ENCODE measurements around the gene BRAT1.
"Not testable (repeated sequence)": the region's sequence is repeated elsewhere in the genome, so short reads cannot be mapped to it uniquely, and the experiment has no call there.

BRAT1 gene

GRCh38 chr7:2583798-2584580 is 28.7 kb upstream of the BRAT1 start:
- no peak for DNase-seq (ENCODE audit: low spot score)

GRCh38 chr7:2582006-2582735 is 26.8 kb upstream of the BRAT1 start:
- DNase-seq (ENCODE audit: low spot score) = no peak

GRCh38 chr7:2580636-2581035 is 25.3 kb upstream of the BRAT1 start:
- no peak for DNase-seq (ENCODE audit: low spot score)

GRCh38 chr7:2577914-2578680 is 22.8 kb upstream of the BRAT1 start:
- DNase-seq (ENCODE audit: low spot score) = no peak

- no peak for DNase-seq (ENCODE audit: low spot score)
Observed at GRCh38 chr7:2576742-2577491, 21.6 kb upstream of the BRAT1 start.

GRCh38 chr7:2575733-2576340 is 20.5 kb upstream of the BRAT1 start:
- no peak for DNase-seq (ENCODE audit: low spot score)

GRCh38 chr7:2575046-2575732 is 19.9 kb upstream of the BRAT1 start:
- no peak for DNase-seq (ENCODE audit: low spot score)

GRCh38 chr7:2573761-2574160 is 18.4 kb upstream of the BRAT1 start:
- no peak for DNase-seq (ENCODE audit: low spot score)

GRCh38 chr7:2572101-2572842 is 16.9 kb upstream of the BRAT1 start:
- no peak for DNase-seq (ENCODE audit: low spot score)

GRCh38 chr7:2571409-2571808 is 16.1 kb upstream of the BRAT1 start:
- no peak for DNase-seq (ENCODE audit: low spot score)

- DNase-seq (ENCODE audit: low spot score) = no peak
Observed at GRCh38 chr7:2570021-2570420, 14.7 kb upstream of the BRAT1 start.

- DNase-seq (ENCODE audit: low spot score) = no peak
Observed at GRCh38 chr7:2569421-2569820, 14.1 kb upstream of the BRAT1 start.

GRCh38 chr7:2568521-2569223 is 13.3 kb upstream of the BRAT1 start:
- no peak for DNase-seq (ENCODE audit: low spot score)

- DNase-seq (ENCODE audit: low spot score) = no peak
Observed at GRCh38 chr7:2567679-2568278, 12.5 kb upstream of the BRAT1 start.

GRCh38 chr7:2566890-2567678 is 11.8 kb upstream of the BRAT1 start:
- DNase-seq (ENCODE audit: low spot score) = no peak

- no peak for DNase-seq (ENCODE audit: low spot score)
Observed at GRCh38 chr7:2566348-2566889, 11.1 kb upstream of the BRAT1 start.

GRCh38 chr7:2564970-2565540 is 9.7 kb upstream of the BRAT1 start:
- no peak for DNase-seq (ENCODE audit: low spot score)

- DNase-seq (ENCODE audit: low spot score) = not testable (repeated sequence)
Observed at GRCh38 chr7:2563955-2564354, 8.6 kb upstream of the BRAT1 start.
